HepG2 (cell line): ENCODE results near the gene ATP8B4. TPM values are rescaled to one million over a fixed set of nuclear protein-coding genes. Genes with fewer than 3 reads are reported as not detected.

Experiments used
- ATAC-seq: fragments of 200-7000 bp; cut with Tn5 transposase; 3 replicates; pipeline ENCODE4 v1.9.1; 2020; ENCODE audit warnings: mild to moderate bottlenecking, moderate library complexity
- BruUV-seq: library from RNA; stranded (reverse); fragments of 400-500 nt; replicated peaks from 2 replicates; lab custom pipeline; 2021; lab: Mats Ljungman, UMichigan
- CTCF ChIA-PET: fragments of 300-600 bp; formaldehyde crosslinking; extraction: SDS; loops from one replicate; lab custom pipeline; 2021; ENCODE audit warnings: low total read pairs, inconsistent platforms, low intra/inter-chr PET ratio; lab: Yijun Ruan, JAX
- POLR2A ChIA-PET: fragments of 350-600 bp; sonication (Branson Sonifier 250); formaldehyde crosslinking; loops from one replicate; lab custom pipeline; 2020; ENCODE audit warnings: antibody characterized with exemption, inconsistent platforms; lab: Yijun Ruan, JAX
- DNase-seq: peaks from one replicate; pipeline ENCODE4 v3.0.0-alpha.2; 2015; ENCODE audit warnings: low spot score
- FAIRE-seq: peaks from 3 replicates; lab custom pipeline; 2011; peaks lifted over from hg19 to GRCh38; lab: Jason Lieb, UNC
- H2AFZ ChIP-seq: one replicate; pipeline ENCODE4 v1.6.1; 2011; ENCODE audit warnings: low read length, inconsistent platforms
- H3K27ac ChIP-seq: fragments of 300-600 bp; 3 replicates; pipeline ENCODE4 v1.8.0; 2011; ENCODE audit warnings: mixed run types, mild to moderate bottlenecking, mixed read lengths, low read length, inconsistent platforms; ENCODE audit not compliant: insufficient read depth; ENCODE audit errors: extremely low read length
- H3K27me3 ChIP-seq, 2 experiments: fragments of 200-600 bp in 1 of 2; 2 replicates in 1 of 2; 3 replicates in 1 of 2; pipeline versions ENCODE4 v1.6.0 to v1.8.0; 2011; ENCODE audit warnings: low read length in 2 of 2, mild to moderate bottlenecking in 2 of 2, moderate library complexity in 2 of 2, inconsistent platforms in 1 of 2; ENCODE audit not compliant: insufficient read depth in 2 of 2, control insufficient read depth in 1 of 2
- H3K36me3 ChIP-seq, 2 experiments: fragments of 200-600 bp in 1 of 2; replicated peaks in 1 of 2; 2 replicates in 1 of 2; 3 replicates in 1 of 2; pipeline versions ENCODE4 v1.5.1 to v1.8.0; 2011; ENCODE audit warnings: low read length in 2 of 2, inconsistent platforms in 1 of 2; ENCODE audit not compliant: insufficient read depth in 2 of 2, control insufficient read depth in 1 of 2
- H3K4me1 ChIP-seq: 2 replicates; pipeline ENCODE4 v1.5.1; 2012; ENCODE audit warnings: low read length, inconsistent platforms; ENCODE audit not compliant: insufficient read depth
- H3K4me2 ChIP-seq: 2 replicates; pipeline ENCODE4 v1.6.0; 2011; ENCODE audit warnings: low read depth, low read length, inconsistent platforms
- H3K4me3 ChIP-seq, 3 experiments: fragments of 200-600 bp in 1 of 3; sonication (generic), shearing (Covaris generic) in 1 of 3; replicated peaks in 1 of 3; 2 replicates each; pipeline ENCODE4 v1.5.1; 2011 to 2016; ENCODE audit warnings: low read length in 3 of 3, inconsistent platforms in 2 of 3, low read depth in 2 of 3, mild to moderate bottlenecking in 2 of 3, control low read depth in 1 of 3, mixed read lengths in 1 of 3; ENCODE audit not compliant: insufficient read depth in 1 of 3
- H3K79me2 ChIP-seq: one replicate; pipeline ENCODE4 v1.6.1; 2011; ENCODE audit warnings: low read length, inconsistent platforms; ENCODE audit not compliant: insufficient read depth
- H3K9ac ChIP-seq: 2 replicates; pipeline ENCODE4 v1.6.0; 2011; ENCODE audit warnings: mild to moderate bottlenecking, low read depth, low read length, inconsistent platforms; ENCODE audit not compliant: insufficient read depth
- H3K9me3 ChIP-seq: 2 replicates; pipeline ENCODE4 v1.5.1; 2012; ENCODE audit warnings: mild to moderate bottlenecking, low read length
- H4K20me1 ChIP-seq: 2 replicates; pipeline ENCODE4 v1.6.0; 2011; ENCODE audit warnings: inconsistent platforms, mild to moderate bottlenecking, low read length, moderate library complexity; ENCODE audit not compliant: insufficient read depth
- ESRRA ChIP-seq: sonication (generic); formaldehyde crosslinking; IDR thresholded peaks from 2 replicates; pipeline ENCODE4 v1.5.1; 2020; ENCODE audit warnings: mild to moderate bottlenecking, low read depth, missing genetic modification reagents
- HIVEP1 ChIP-seq: sonication (generic); formaldehyde crosslinking; IDR thresholded peaks from 2 replicates; pipeline ENCODE4 v1.4.0; 2020; ENCODE audit warnings: mild to moderate bottlenecking, missing genetic modification reagents
- MIER2 ChIP-seq: IDR thresholded peaks from 2 replicates; pipeline ENCODE4 v1.6.1; 2016; ENCODE audit warnings: missing biosample characterization, missing genetic modification reagents
- NAIF1 ChIP-seq: sonication (generic); formaldehyde crosslinking; IDR thresholded peaks from 2 replicates; pipeline ENCODE4 v1.5.0; 2020; ENCODE audit warnings: mild to moderate bottlenecking, missing genetic modification reagents, borderline replicate concordance
- PHF20 ChIP-seq: sonication (generic); formaldehyde crosslinking; IDR thresholded peaks from 2 replicates; pipeline ENCODE4 v1.5.0; 2020; ENCODE audit warnings: mild to moderate bottlenecking, missing genetic modification reagents
- POLR2AphosphoS2 ChIP-seq: IDR thresholded peaks from 2 replicates; pipeline ENCODE4 v1.6.1; 2011; ENCODE audit warnings: low read depth, low read length, improper control_type of control experiment
- PRMT3 ChIP-seq: sonication (generic); formaldehyde crosslinking; IDR thresholded peaks from 2 replicates; pipeline ENCODE4 v1.8.1; 2022; ENCODE audit warnings: low read depth, mild to moderate bottlenecking, moderate library complexity, missing genetic modification reagents, borderline replicate concordance
- RARG ChIP-seq: sonication (generic); formaldehyde crosslinking; IDR thresholded peaks from 2 replicates; pipeline ENCODE4 v1.4.0; 2020; ENCODE audit warnings: low read depth, mild to moderate bottlenecking, missing genetic modification reagents
- RBM22 ChIP-seq: fragments of 200-400 bp; formaldehyde crosslinking; optimal IDR thresholded peaks from 2 replicates; pipeline ENCODE3; 2017; ENCODE audit warnings: mild to moderate bottlenecking, low read length, moderate library complexity
- RXRA ChIP-seq: sonication (generic); formaldehyde crosslinking; IDR thresholded peaks from 2 replicates; pipeline ENCODE4 v1.5.1; 2020; ENCODE audit warnings: missing genetic modification reagents
- SALL1 ChIP-seq: sonication (generic); formaldehyde crosslinking; IDR thresholded peaks from 2 replicates; pipeline ENCODE4 v1.8.0; 2022; ENCODE audit warnings: mild to moderate bottlenecking, missing genetic modification reagents
- YEATS4 ChIP-seq: sonication (generic); formaldehyde crosslinking; IDR thresholded peaks from 2 replicates; pipeline ENCODE4 v1.4.0; 2020; ENCODE audit warnings: missing genetic modification reagents, borderline replicate concordance
- ZFP1 ChIP-seq: IDR thresholded peaks from 2 replicates; pipeline ENCODE4 v1.6.1; 2016
- ZMYM3 ChIP-seq: sonication (generic); formaldehyde crosslinking; IDR thresholded peaks from 2 replicates; pipeline ENCODE4 v1.5.1; 2020; ENCODE audit warnings: mild to moderate bottlenecking, missing genetic modification reagents
- ZNF180 ChIP-seq: sonication (generic); formaldehyde crosslinking; IDR thresholded peaks from 2 replicates; pipeline ENCODE4 v1.4.0; 2020; ENCODE audit warnings: low read depth, missing genetic modification reagents, borderline replicate concordance
- ZNF292 ChIP-seq: sonication (generic); formaldehyde crosslinking; IDR thresholded peaks from 2 replicates; pipeline ENCODE4 v1.8.1; 2022; ENCODE audit warnings: mild to moderate bottlenecking, low read depth, missing genetic modification reagents, borderline replicate concordance
- ZNF546 ChIP-seq: sonication (generic); formaldehyde crosslinking; conservative IDR thresholded peaks from 2 replicates; pipeline ENCODE4 v1.8.1; 2023; ENCODE audit warnings: mild to moderate bottlenecking, missing genetic modification reagents
- WGBS: methylation state at CpG from one replicate; pipeline ENCODE4 v1.1.6; 2017; ENCODE audit warnings: low lambda C conversion rate; 5-methylcytosine and 5-hydroxymethylcytosine counted together
- in situ Hi-C: cut with HindIII; loops from 2 replicates; pipeline ENCODE4 v1.10.0; 2017; ENCODE audit warnings: low pct_unique_long_range_greater_than_20kb; ENCODE audit not compliant: extremely low pct_ligation_motif_present
- intact Hi-C: fragments of 100-400 bp; cut with micrococcal nuclease; formaldehyde crosslinking; loops from one replicate; pipeline ENCODE4 v1.10.0; 2022; ENCODE audit not compliant: unreplicated experiment
- polyA plus RNA-seq, 8 experiments: library from polyadenylated mRNA; depleted of rRNA in 3 of 8; stranded (reverse) in 7 of 8; unstranded in 1 of 8; fragments of >200 nt; fragmentation: Illumina TruSeq in 4 of 8; extraction: Trizol in 4 of 8; gene quantifications; 2 replicates each; pipeline versions ENCODE4 v1.2.1 to v1.2.3, GENCODE V29; 2011 to 2016; ENCODE audit warnings: low read depth in 4 of 8, missing spikeins in 1 of 8, mixed read lengths in 1 of 8; ENCODE audit not compliant: insufficient read depth in 1 of 8
- total RNA-seq, 5 experiments: library from RNA; depleted of rRNA; stranded (reverse); fragments of >200 nt; fragmentation: Illumina TruSeq; extraction: Trizol; gene quantifications; 2 replicates each; pipeline ENCODE4 v1.2.3, GENCODE V29; 2016; ENCODE audit warnings: low read depth in 1 of 5
- TF ChIP-seq, protein P1 (sequence below): sonication (generic); formaldehyde crosslinking; IDR thresholded peaks from 2 replicates; pipeline ENCODE4 v1.8.0; 2022; ENCODE audit warnings: missing genetic modification reagents, mild to moderate bottlenecking, borderline replicate concordance
- TF ChIP-seq, protein P2 (sequence below): sonication (generic); formaldehyde crosslinking; IDR thresholded peaks from 2 replicates; pipeline ENCODE4 v1.4.0; 2020; ENCODE audit warnings: mild to moderate bottlenecking, missing genetic modification reagents
- TF ChIP-seq, protein P3 (sequence below): sonication (generic); formaldehyde crosslinking; IDR thresholded peaks from 2 replicates; pipeline ENCODE4 v1.4.0; 2020; ENCODE audit warnings: missing genetic modification reagents, borderline replicate concordance

The ATP8B4 gene
- total and polyA plus RNA-seq, 2 of the 13 experiments (the other 11 are each of a cell fraction or from before 2014, with no cell fraction given), result 0.24 to 0.69 TPM

DNA sequence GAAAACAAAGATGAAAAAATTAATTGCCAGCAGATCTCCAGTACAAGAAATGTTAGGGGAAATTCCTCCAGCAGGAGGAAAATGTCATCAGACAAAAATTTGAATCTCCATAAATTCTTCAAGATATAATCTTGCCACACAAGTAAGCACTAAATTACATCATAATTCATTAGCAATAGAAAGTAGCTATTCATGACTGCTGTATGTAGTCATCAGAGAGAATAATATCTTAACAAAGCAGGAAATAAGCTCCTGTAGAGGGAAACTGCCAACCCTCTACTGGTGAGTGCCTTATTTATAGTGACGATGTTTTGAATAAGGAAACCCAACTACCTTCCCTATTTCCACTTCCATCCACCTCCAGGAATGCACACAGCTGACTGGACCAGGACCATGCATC, 47.2 kb upstream of the ATP8B4 start:
- ATAC-seq, result no peak
- Histone ChIP-seq H3K27ac (no peak overlapping the region), H3K79me2 (no peaks in the 10 kb centered on the region), H3K4me2 (no peak overlapping the region), H3K4me3 (no peak overlapping the region)
- CTCF ChIA-PET, result no interaction called here
- no peak for TF ChIP-seq RXRA (CRISPR knock-in tag)
- TF ChIP-seq, protein P1, sequence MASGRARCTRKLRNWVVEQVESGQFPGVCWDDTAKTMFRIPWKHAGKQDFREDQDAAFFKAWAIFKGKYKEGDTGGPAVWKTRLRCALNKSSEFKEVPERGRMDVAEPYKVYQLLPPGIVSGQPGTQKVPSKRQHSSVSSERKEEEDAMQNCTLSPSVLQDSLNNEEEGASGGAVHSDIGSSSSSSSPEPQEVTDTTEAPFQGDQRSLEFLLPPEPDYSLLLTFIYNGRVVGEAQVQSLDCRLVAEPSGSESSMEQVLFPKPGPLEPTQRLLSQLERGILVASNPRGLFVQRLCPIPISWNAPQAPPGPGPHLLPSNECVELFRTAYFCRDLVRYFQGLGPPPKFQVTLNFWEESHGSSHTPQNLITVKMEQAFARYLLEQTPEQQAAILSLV (CRISPR knock-in tag), result no peak
- no peak for TF ChIP-seq ESRRA (CRISPR knock-in tag)
- no peak for TF ChIP-seq PHF20
- TF ChIP-seq HIVEP1 (CRISPR knock-in tag), result no peak
- TF ChIP-seq RBM22, result no peak
- TF ChIP-seq MIER2 (CRISPR knock-in tag), result no peak
- TF ChIP-seq POLR2AphosphoS2, result no peak
- TF ChIP-seq, protein P2, sequence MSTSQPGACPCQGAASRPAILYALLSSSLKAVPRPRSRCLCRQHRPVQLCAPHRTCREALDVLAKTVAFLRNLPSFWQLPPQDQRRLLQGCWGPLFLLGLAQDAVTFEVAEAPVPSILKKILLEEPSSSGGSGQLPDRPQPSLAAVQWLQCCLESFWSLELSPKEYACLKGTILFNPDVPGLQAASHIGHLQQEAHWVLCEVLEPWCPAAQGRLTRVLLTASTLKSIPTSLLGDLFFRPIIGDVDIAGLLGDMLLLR, result no peak
- TF ChIP-seq ZNF180 (CRISPR knock-in tag), result no peak
- no peak for TF ChIP-seq ZMYM3 (CRISPR knock-in tag)
- no peak for TF ChIP-seq NAIF1
- no peak for TF ChIP-seq RARG (CRISPR knock-in tag)
- TF ChIP-seq YEATS4 (CRISPR knock-in tag), result no peak
- no peak for TF ChIP-seq ZNF546
- no peak for TF ChIP-seq ZNF292 (CRISPR knock-in tag)
- no peak for TF ChIP-seq SALL1 (CRISPR knock-in tag)
- no peak for TF ChIP-seq PRMT3 (CRISPR knock-in tag)
- TF ChIP-seq, protein P3, sequence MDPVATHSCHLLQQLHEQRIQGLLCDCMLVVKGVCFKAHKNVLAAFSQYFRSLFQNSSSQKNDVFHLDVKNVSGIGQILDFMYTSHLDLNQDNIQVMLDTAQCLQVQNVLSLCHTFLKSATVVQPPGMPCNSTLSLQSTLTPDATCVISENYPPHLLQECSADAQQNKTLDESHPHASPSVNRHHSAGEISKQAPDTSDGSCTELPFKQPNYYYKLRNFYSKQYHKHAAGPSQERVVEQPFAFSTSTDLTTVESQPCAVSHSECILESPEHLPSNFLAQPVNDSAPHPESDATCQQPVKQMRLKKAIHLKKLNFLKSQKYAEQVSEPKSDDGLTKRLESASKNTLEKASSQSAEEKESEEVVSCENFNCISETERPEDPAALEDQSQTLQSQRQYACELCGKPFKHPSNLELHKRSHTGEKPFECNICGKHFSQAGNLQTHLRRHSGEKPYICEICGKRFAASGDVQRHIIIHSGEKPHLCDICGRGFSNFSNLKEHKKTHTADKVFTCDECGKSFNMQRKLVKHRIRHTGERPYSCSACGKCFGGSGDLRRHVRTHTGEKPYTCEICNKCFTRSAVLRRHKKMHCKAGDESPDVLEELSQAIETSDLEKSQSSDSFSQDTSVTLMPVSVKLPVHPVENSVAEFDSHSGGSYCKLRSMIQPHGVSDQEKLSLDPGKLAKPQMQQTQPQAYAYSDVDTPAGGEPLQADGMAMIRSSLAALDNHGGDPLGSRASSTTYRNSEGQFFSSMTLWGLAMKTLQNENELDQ (CRISPR knock-in tag), result no peak
- no peak for TF ChIP-seq ZFP1 (CRISPR knock-in tag)
- TF ChIP-seq, all 625 proteins: peak for 0
- no peak for DNase-seq
- no peak for FAIRE-seq
- H2AFZ ChIP-seq, result no peak overlapping the region
- no peaks in the 10 kb centered on the region for H3K36me3 ChIP-seq
- peaks cover 58% of the 10 kb centered on the region for H3K4me1 ChIP-seq
- H4K20me1 ChIP-seq, result no peaks in the 10 kb centered on the region
- POLR2A ChIA-PET, result no interaction called here
- in situ Hi-C loops, result no loop called here
- 94% methylated on average over 1 of the region's 1 CpG for WGBS
- H3K9me3 ChIP-seq, result no peaks in the 10 kb centered on the region
- no TSS peak for BruUV-seq
- H3K27me3 ChIP-seq, result no peaks in the 10 kb centered on the region
- intact Hi-C loops, result no loop called here
- H3K9ac ChIP-seq, result no peak overlapping the region
